IPS-18a (cell line): Measurements from ENCODE around the gene HAND1.
A peak's percentile ranks its signal among the peaks of the same experiment; 100 is the strongest.

Experiments
- H3K27ac ChIP-seq: one replicate; pipeline ENCODE4 v1.5.1; 2013; ENCODE audit warnings: low read length
- H3K27me3 ChIP-seq: one replicate; pipeline ENCODE4 v1.6.1; 2013; ENCODE audit warnings: mild to moderate bottlenecking, low read length; ENCODE audit not compliant: control insufficient read depth, insufficient read depth
- H3K36me3 ChIP-seq: one replicate; pipeline ENCODE4 v1.6.1; 2013; ENCODE audit warnings: low read depth, low read length; ENCODE audit not compliant: control insufficient read depth
- H3K4me1 ChIP-seq: one replicate; pipeline ENCODE4 v1.6.1; 2013; ENCODE audit warnings: low read depth, low read length; ENCODE audit not compliant: control insufficient read depth
- H3K4me3 ChIP-seq: one replicate; pipeline ENCODE4 v1.5.1; 2013; ENCODE audit warnings: low read length
- H3K9ac ChIP-seq: one replicate; pipeline ENCODE4 v1.6.1; 2013; ENCODE audit warnings: mild to moderate bottlenecking, low read length, moderate library complexity
- H3K9me3 ChIP-seq: one replicate; pipeline ENCODE4 v1.6.1; 2013; ENCODE audit warnings: low read depth, low read length; ENCODE audit not compliant: control insufficient read depth

HAND1 gene

DNA sequence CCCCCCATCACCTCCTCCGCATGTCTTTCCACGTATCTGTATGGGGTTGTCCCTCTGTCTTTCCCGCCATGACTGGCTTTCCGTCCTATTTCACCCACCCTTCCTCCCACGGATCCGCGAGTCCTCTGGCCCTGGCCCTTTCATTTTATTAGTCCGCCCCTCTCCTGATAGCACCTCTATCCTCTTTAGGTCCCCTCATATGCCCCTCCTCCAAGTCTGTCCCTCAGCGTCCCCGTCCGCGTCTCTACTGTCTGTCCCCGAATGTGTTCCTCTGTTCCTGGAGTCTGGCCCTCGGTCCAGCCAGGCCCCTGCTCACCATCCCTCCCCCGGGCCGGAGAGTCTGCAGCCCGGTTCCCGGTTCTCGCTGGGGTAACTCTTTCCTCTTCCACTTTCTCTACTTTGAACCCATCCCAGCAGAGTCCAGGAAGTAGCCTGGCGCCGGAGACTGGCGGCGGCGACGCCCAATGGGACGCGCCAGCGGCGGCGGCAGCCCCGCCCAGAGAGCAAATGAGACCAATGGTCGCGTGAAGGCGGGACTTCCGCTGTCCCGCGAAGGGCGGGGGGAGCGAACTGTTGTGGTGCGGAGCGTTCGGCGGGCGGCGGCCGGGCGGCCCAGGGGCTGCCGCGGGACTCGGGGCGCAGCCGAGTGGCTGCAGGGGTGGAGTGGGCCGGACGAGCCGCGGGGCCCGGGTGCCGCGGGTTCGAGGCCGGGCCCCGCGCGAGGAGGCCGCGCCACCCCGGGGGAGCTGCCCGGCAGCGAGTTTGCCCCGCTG is 32.4 kb downstream of the HAND1 start, which contains the start of gene SAP30L:
TSS of gene SAP30L (plus strand) at position 576 of the 773 bp plus-strand sequence. CDS start 608 bp downstream, outside the sequence.
- peaks cover 5% of the 10 kb centered on the region for H3K4me1 ChIP-seq
- H3K9ac ChIP-seq, result peak within 1 kb of the TSS; percentile 54
- H3K27me3 ChIP-seq, result peaks cover 22% of the 10 kb centered on the region
- H3K27ac ChIP-seq, result no peak within 1 kb of the TSS
- peaks cover 6% of the 10 kb centered on the region for H3K36me3 ChIP-seq
- H3K9me3 ChIP-seq, result no peaks in the 10 kb centered on the region
- H3K4me3 ChIP-seq, result peak within 1 kb of the TSS; percentile 99

DNA sequence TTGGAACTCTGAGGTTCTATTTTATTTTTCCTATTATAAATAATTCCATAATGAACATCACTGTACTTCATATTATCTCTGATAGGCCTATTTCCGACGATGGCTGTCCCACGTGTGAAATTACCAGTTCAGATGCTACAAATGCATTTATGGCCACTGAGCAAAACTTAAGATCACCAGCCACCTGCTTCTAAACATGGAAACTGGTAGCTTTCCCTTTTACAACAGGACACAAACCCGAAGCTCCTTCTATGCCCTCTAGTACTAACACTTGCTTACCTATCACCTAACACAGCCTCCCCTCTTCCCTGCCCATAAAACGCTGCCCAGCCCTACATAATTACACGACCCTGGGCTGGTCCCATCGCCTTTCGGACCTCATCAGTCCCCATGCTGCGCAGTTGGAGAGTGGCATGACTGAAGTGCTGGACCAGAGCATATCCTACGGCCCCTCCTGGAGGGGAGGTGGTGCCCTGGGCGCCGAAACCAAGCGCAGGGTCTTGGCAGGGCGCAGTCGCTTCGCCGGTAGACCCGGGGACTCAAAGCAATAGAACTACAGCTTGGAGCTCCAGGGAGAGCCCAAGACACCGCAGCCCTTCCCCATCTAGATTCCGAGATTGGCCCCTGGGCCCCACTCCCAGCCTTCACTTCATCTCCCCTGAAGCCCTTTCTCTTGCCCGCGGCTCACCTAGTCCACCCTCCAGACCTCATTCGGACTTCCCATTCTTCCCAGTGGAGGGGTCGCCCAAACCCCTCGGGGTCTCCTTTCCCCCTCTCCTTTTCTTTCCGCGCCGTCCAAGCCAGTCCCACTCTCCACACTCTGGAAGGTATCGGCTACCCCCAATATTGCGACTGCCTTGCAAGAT is 33.2 kb downstream of the HAND1 start:
- Histone ChIP-seq H3K27me3 (peaks cover 22% of the 10 kb centered on the region), H3K9me3 (no peaks in the 10 kb centered on the region), H3K4me3 (peak overlapping the region; percentile 99), H3K36me3 (peaks cover 8% of the 10 kb centered on the region), H3K27ac (no peak overlapping the region), H3K4me1 (peaks cover 5% of the 10 kb centered on the region), H3K9ac (peak overlapping the region; percentile 54)

DNA sequence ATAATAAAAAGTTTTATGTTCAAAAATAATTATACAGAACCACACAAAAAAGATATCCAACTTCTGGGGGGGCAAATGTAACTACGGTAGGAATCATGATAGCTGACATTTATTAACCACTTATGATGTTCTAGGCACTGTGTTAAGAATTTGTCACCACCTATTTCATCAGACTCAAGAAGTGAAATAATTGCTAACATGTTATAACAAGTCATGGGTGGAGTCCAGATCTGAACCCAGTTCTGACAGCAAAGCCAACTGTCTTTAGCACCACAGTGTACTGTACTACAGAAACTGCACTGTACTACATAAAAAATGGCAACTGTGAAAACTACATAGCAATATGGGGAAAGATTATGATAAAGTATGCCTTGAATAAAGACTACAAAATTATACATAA is 35.2 kb downstream of the HAND1 start:
- no peak overlapping the region for H3K27ac ChIP-seq
- no peak overlapping the region for H3K9ac ChIP-seq
- H3K36me3 ChIP-seq, result peaks cover 15% of the 10 kb centered on the region
- H3K4me1 ChIP-seq, result peaks cover 5% of the 10 kb centered on the region
- H3K27me3 ChIP-seq, result peaks cover 18% of the 10 kb centered on the region
- H3K9me3 ChIP-seq, result no peaks in the 10 kb centered on the region
- no peak overlapping the region for H3K4me3 ChIP-seq

DNA sequence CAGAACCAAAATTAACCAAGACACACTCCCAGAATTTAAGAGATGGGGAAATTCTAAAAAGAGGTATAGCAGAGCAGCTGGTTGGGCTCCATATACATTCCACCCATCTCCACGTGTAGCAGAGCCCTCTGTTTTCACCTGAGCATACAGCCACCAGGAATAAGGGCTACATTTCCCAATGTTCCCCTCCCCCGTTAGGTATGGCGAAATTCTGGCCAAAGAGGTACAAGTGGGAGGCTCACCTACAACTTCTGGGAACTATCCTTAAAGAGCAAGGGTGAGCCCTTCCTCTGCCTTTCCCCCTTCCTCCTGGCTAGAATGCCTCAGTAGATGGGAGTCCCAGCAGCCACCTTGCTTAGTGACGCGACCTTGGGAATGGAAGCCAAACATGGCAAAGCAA is 37.5 kb downstream of the HAND1 start:
- Histone ChIP-seq H3K36me3 (peaks cover 19% of the 10 kb centered on the region), H3K9me3 (no peaks in the 10 kb centered on the region), H3K9ac (no peak overlapping the region), H3K4me1 (no peaks in the 10 kb centered on the region), H3K27me3 (peaks cover 7% of the 10 kb centered on the region), H3K27ac (no peak overlapping the region), H3K4me3 (no peak overlapping the region)

DNA sequence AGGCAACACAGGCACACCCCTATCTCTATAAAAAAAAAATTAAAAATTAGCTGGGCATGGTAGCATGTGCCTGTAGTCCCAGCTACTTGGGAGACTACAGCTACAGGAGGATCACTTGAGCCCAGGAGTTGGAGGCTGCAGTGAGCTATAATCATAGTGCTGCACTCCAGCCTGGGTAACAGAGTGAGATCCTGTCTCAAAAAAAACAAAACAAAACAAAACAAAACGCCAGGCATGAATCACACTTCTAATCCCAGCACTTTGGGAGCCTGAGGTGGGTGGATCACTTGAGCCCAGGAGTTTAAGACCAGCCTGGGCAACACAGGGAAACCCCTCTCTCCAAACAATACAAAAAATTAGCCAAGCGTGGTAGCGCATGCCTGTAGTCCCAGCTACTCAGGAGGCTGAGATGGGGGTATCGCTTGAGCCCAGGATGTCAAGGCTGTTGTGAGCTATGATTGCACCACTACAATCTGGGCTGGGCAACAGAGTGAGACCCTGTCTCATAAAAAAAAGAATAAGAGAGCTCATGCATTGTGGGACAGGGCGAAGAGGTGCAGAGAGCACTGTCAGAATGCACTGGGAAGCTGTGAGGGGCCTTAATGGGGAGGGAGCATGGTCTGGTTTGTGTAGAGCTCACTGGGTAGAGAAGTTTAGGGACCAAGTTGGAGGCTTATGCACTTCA is 40.6 kb downstream of the HAND1 start:
- no peaks in the 10 kb centered on the region for H3K27me3 ChIP-seq
- H3K9ac ChIP-seq, result no peak overlapping the region
- H3K27ac ChIP-seq, result no peak overlapping the region
- H3K36me3 ChIP-seq, result peaks cover 19% of the 10 kb centered on the region
- no peak overlapping the region for H3K4me3 ChIP-seq
- H3K4me1 ChIP-seq, result no peaks in the 10 kb centered on the region
- no peaks in the 10 kb centered on the region for H3K9me3 ChIP-seq

DNA sequence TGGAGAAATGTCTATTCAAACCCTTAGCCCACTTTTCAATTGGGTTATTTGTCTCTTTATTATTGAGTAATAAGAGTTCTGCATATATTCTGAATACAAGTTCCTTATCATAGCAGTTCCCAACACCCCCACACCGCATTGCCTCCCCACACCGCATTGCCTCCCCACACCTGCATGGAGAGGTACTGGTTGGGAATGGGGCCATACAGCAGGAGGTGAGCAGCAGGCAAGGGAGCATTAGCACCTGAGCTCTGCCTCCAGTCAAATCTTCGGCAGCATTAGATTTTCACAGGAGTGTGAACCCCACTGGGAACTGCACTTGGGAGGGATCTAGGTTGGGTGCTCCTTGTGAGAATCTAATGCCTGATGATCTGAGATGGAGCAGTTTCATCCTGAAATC is 42.8 kb downstream of the HAND1 start:
- H3K36me3 ChIP-seq, result peaks cover 12% of the 10 kb centered on the region
- no peak overlapping the region for H3K9ac ChIP-seq

DNA sequence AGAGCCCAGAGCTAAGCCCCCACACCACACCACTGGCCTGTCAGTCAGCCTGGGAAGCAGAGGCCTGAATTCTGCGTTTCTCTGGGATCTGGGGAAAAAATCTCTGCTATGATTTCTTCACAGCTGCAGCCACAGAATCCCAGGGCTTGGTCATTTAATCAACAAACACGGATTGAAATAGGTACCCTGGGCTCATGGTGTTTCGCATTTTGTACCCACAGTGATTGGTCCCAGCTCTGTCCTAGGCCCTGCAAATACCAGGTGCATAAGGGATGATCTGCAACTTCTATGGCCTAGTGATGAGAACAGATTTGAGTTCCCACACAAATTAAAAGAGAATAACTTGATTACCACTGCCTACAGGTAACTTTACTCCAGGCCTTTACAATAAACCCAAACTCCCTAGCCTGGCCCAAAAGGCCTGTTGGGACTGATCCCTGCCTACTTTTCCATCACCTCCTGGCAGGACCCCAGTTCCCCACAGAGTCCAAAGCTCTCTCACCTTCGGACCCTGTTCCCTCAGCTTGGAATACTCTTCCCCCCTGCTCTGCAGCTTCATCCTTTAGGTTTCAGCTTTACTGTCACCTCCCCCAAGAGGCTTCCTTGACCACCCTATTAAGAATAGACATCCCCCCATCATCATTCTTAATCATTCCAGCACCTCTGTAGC is 46.9 kb downstream of the HAND1 start:
- peaks cover 3% of the 10 kb centered on the region for H3K36me3 ChIP-seq
- H3K27me3 ChIP-seq, result no peaks in the 10 kb centered on the region
- no peaks in the 10 kb centered on the region for H3K9me3 ChIP-seq
- H3K4me3 ChIP-seq, result no peak overlapping the region
- no peak overlapping the region for H3K9ac ChIP-seq
- no peak overlapping the region for H3K27ac ChIP-seq
- H3K4me1 ChIP-seq, result no peaks in the 10 kb centered on the region

More for the DNA sequence above, 42.8 kb downstream of the HAND1 start:
- no peaks in the 10 kb centered on the region for H3K9me3 ChIP-seq
- no peaks in the 10 kb centered on the region for H3K27me3 ChIP-seq
- no peak overlapping the region for H3K4me3 ChIP-seq
- H3K4me1 ChIP-seq, result no peaks in the 10 kb centered on the region
- no peak overlapping the region for H3K27ac ChIP-seq

DNA sequence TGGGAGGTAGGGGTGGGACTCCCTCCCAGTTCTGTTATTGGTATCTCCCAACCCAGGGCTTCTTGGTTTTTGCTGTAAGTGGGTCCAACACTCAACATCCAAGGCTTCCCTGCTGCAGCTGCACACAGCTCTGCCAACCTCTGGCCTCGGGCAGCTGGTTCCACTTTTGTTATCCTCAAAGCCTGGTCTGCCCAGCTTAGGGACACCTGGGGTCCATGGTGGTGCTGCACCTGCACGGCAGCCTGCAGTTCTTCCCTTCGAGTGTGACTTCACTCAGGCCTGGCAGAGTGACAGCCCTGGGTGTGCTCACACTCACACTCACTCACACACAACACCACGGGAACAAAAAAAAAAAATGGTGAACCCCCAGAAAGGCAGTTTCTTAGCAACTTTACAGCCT is 47.6 kb downstream of the HAND1 start:
- H3K4me3 ChIP-seq, result no peak overlapping the region
- no peak overlapping the region for H3K27ac ChIP-seq
- no peaks in the 10 kb centered on the region for H3K36me3 ChIP-seq
- H3K9ac ChIP-seq, result no peak overlapping the region
- H3K4me1 ChIP-seq, result no peaks in the 10 kb centered on the region
- no peaks in the 10 kb centered on the region for H3K9me3 ChIP-seq
- no peaks in the 10 kb centered on the region for H3K27me3 ChIP-seq

DNA sequence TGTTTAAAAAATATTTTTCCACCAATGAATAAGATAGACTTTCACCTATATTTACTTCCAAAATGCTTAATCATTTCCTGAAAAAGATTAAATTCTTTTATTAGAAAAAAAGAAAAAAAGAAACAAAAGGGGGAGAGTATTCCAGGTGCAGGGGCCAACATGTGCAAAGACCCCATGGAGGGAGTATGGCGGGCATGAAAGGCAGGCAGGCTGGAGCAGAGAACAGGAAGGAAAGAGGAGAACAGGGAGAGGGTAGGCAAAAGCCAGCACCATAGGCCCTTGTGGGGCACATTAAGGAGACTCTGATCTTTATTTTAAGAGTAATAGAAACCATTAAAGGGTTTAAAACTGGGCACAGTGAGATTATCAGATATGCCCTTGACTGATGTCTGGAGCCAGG is 48.7 kb downstream of the HAND1 start:
- Histone ChIP-seq H3K4me1 (no peaks in the 10 kb centered on the region), H3K4me3 (no peak overlapping the region), H3K9me3 (no peaks in the 10 kb centered on the region), H3K9ac (no peak overlapping the region), H3K27me3 (no peaks in the 10 kb centered on the region), H3K27ac (no peak overlapping the region), H3K36me3 (no peaks in the 10 kb centered on the region)

DNA sequence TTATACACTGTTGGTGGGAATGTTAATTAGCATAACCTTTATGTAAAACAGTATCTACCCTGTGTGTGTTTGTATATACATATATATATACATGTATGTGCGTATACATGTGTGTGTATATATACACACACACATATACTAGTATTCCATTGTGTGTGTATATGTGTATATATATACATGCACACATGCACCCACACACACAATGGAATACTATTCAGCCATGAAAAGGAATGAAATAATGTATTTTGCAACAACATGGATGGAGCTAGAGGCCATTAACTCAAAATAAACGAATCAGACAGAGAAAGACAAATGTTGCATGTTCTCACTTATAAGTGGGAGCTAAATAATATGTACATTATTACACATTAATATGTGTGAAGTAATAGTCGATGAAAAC is 49.8 kb downstream of the HAND1 start:
- H3K9me3 ChIP-seq, result no peaks in the 10 kb centered on the region
- H3K9ac ChIP-seq, result no peak overlapping the region
- no peak overlapping the region for H3K4me3 ChIP-seq
- no peaks in the 10 kb centered on the region for H3K36me3 ChIP-seq
- no peaks in the 10 kb centered on the region for H3K4me1 ChIP-seq
- no peaks in the 10 kb centered on the region for H3K27me3 ChIP-seq
- H3K27ac ChIP-seq, result no peak overlapping the region
